Activated CD8-positive, alpha-beta memory T cell treated with anti-CD3 and anti-CD28 coated beads for 1 hour (primary cell): ENCODE data around the gene GRIP1.

Experiments
- DNase-seq, 2 donors: peaks; one replicate each; pipeline ENCODE4 v3.0.0-alpha.2; 2020; ENCODE audit warnings: low read depth in 1 of 2; ENCODE audit errors: extremely low read depth in 1 of 2

The GRIP1 gene, protein sequence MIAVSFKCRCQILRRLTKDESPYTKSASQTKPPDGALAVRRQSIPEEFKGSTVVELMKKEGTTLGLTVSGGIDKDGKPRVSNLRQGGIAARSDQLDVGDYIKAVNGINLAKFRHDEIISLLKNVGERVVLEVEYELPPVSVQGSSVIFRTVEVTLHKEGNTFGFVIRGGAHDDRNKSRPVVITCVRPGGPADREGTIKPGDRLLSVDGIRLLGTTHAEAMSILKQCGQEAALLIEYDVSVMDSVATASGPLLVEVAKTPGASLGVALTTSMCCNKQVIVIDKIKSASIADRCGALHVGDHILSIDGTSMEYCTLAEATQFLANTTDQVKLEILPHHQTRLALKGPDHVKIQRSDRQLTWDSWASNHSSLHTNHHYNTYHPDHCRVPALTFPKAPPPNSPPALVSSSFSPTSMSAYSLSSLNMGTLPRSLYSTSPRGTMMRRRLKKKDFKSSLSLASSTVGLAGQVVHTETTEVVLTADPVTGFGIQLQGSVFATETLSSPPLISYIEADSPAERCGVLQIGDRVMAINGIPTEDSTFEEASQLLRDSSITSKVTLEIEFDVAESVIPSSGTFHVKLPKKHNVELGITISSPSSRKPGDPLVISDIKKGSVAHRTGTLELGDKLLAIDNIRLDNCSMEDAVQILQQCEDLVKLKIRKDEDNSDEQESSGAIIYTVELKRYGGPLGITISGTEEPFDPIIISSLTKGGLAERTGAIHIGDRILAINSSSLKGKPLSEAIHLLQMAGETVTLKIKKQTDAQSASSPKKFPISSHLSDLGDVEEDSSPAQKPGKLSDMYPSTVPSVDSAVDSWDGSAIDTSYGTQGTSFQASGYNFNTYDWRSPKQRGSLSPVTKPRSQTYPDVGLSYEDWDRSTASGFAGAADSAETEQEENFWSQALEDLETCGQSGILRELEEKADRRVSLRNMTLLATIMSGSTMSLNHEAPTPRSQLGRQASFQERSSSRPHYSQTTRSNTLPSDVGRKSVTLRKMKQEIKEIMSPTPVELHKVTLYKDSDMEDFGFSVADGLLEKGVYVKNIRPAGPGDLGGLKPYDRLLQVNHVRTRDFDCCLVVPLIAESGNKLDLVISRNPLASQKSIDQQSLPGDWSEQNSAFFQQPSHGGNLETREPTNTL

DNA sequence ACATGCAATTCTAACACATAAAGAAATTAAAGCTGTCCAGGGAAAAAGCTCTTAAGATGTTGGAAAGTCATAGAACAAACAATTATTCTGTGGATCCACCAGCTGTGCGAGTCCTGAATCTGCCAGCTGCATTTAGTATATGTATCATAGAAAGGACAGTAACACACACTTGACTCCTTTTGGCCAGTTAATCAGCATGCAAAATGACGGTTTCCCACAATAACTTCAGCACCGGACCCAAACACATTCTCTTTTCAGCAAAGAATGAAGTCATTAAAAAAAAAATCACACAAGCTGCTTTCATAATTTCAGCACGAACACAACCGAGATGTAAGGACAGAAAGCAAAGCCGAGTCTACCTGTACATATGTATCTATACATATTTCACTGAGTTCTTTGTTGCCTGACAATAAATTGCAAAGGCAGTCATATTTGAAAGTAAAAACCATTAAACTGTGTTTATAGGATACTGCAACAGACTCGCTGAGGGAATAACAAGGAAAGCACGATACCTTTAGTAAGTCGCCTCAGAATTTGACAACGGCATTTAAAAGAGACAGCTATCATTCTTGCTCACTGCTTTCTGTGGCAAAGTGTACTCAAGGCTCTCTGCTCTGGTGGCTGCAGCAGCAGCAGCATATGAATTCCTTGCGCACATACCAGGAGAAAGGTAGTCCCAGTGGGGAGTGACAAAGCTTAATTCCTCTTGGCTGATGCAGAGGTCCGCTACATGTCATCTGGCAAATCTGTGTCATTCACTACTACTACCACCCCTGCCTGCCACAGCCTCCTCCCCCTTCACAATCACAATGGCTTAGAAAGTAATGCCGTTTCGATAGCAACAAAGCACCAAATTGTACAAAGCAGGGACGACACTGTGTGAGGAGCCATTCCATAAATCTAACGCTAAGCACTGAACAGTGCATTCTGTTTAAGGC is at the start of gene GRIP1:
GRIP1 (minus strand) TSS at position 739 of the 938 bp plus-strand sequence; CDS start at position 567, 172 bp downstream.
- DNase-seq = no peak

- no peak for DNase-seq
Measured at GRCh38 chr12:66726556-66726955, 47.7 kb upstream of the GRIP1 start.

- no peak for DNase-seq
Measured at GRCh38 chr12:66725031-66725430, 46.2 kb upstream of the GRIP1 start.

DNA sequence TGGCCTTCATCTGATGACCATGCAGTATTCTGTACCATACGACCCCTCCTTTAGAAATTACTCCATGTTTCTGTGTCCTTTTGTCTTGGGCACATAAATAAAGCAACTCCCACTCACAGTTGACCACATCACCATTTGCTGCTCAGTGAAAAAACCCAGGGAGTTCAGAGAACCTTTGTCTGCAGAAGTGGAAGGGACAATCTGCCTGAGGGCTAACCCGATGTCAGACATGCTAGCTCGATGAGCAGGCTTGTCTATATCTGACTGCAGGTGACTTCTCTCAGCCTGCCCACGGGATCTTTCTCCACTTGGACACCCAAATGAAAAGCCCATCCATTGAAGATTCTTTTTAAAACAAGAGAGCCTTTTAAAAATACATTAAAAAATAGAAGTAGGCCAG is 45.7 kb upstream of the GRIP1 start:
- no peak for DNase-seq

DNA sequence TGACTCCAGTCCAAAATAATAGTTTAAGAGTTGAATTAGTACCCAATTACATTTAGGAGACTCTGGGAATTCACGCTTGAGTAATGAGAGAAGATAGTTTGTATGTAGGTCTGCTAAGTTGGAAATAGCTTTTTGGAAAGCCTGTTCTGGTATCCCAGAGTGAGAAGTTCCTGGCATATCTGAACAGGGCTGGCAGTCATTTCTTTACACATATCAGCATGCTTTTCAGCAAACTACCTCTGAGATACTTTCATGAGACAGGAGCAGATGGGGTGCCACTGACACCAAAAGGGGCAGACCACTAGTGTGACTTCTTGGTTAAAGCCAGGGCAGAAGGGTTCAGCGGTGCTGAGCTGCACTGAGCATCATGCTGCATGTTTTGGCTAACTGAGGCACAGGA is 45.1 kb upstream of the GRIP1 start:
- no peak for DNase-seq

DNA sequence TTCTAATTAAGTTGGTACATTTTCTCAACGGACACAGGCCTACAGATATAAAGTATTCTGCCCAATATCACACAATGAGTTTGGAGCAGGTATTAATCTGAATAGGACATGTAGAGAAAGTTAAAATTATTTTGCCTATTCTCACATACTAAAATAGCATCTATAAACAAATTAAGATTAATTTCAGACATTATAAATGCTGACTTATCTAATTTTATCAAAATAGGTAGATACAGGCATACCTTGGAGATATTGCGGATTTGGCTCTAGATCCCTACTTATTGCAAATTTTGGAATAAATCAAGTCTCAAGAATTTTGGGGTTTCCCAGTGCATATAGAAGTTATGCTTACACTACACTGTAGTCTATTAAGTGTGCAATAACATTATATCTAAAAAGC is 41.0 kb upstream of the GRIP1 start:
- DNase-seq = no peak

- DNase-seq = no peak
Measured at GRCh38 chr12:66717036-66717673, 38.3 kb upstream of the GRIP1 start.

GRCh38 chr12:66716522-66716921 is 37.6 kb upstream of the GRIP1 start:
- no peak for DNase-seq

DNA sequence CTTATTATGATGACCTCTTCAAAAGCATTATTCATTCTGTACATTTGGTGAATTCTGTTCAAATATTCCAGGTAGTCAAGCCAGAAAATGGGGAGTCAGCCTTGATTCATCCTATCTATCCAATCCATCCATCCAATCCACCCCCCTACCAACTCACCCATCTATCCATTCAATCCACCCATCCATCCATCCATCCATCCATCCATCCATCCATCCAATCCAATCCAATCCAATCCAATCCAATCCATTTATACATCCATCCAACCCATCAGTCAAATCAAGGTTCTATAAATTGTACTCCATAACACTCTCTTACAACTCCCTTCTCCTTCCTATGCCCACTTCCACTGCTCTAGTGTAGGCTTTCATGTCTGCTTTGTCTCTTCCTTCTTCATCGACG is 35.8 kb upstream of the GRIP1 start:
- no peak for DNase-seq

GRCh38 chr12:66713984-66714383 is 35.1 kb upstream of the GRIP1 start:
- no peak for DNase-seq

DNA sequence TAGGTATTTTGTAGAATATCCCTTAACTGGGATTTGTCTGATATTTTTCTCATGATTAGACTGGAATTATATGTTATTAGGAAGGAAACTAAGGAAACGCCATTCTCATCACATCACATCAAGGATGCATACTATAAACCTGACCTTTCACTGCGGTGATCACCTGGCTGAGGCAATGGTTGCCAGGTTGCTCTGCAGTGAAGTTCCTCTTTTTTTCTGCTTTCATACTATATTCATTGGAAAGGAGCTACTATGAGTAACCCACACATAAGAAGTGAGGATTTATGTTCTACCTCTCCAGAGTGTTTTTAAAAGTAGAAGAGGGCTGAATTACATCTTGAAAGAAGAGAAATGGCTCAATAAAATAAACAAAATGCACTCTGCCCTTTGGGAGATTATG is 31.0 kb upstream of the GRIP1 start:
- DNase-seq = no peak

DNA sequence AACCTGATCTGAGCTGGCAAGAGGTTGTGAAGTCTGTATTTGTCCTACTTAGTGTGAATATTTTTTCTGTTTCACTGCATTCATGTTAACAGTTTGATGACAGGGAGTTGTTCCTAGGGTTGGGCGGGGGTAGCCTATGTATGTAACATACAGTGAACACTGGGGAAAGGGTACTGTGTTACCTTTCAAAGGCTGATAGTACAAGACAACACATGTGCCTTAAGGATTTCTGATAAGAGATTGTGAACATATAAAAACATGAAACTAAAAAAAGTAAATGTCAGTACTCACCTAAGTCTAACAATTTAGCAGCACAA is 30.5 kb upstream of the GRIP1 start:
- DNase-seq = no peak

GRCh38 chr12:66708704-66709456 is 30.0 kb upstream of the GRIP1 start:
- DNase-seq = no peak

DNA sequence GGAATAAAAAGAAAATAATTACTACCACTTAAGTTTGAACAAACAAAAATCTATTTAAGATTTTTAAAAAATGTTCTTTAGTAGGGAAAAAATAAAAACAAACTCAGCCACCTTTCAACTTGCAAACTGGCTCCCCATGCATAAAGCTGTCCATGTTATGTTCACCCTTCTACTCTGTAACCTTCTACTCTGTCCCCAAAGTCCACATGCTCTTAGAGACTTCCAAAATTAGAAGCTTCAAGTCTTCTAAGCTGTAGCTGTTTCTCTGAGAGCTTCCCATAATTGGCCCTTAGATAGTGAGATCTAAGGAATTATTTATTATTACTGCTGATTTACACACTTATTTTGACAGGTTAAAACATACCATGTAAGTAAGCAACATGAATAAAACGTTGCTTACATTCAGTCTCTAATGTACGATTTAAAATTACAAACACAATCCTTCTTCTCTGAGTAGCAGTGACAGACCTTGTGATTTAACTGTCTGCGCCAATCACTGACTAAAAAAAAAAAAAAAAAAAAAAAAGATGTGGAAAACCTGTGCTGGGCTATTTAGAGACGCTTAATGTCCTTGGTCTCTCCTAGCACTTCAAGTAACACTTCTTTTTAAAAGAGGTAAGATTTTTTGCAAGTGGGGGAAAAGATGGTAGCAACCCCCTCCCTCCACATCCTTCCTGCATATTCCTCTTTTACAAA is 28.3 kb upstream of the GRIP1 start:
- DNase-seq = no peak

- DNase-seq = no peak
Measured at GRCh38 chr12:66699738-66700482, 21.0 kb upstream of the GRIP1 start.

GRCh38 chr12:66698558-66698957 is 19.7 kb upstream of the GRIP1 start:
- DNase-seq = no peak

GRCh38 chr12:66697404-66697803 is 18.5 kb upstream of the GRIP1 start:
- no peak for DNase-seq
